GM10847 (cell line): ENCODE data around the gene MYO1B.

Source experiments
- POLR2A ChIP-seq: IDR thresholded peaks from 2 replicates; pipeline ENCODE4 v1.6.1; 2011; ENCODE audit not compliant: insufficient read length; ENCODE audit errors: extremely low read depth

The MYO1B gene

GRCh38 chr2:191296083-191297006, 51.1 kb downstream of the MYO1B start:
- no peak for TF ChIP-seq POLR2A

GRCh38 chr2:191297033-191297432, 51.8 kb downstream of the MYO1B start:
- no peak for TF ChIP-seq POLR2A

GRCh38 chr2:191298306-191298705, 53.1 kb downstream of the MYO1B start:
- TF ChIP-seq POLR2A = no peak

- TF ChIP-seq POLR2A = no peak
These were observed 53.8 kb downstream of the MYO1B start for GRCh38 chr2:191299010-191299409.

- TF ChIP-seq POLR2A = no peak
These were observed 54.7 kb downstream of the MYO1B start for GRCh38 chr2:191299866-191300265.

GRCh38 chr2:191301971-191302370, 56.8 kb downstream of the MYO1B start:
- TF ChIP-seq POLR2A = no peak

GRCh38 chr2:191302459-191303139, 57.4 kb downstream of the MYO1B start:
- no peak for TF ChIP-seq POLR2A

GRCh38 chr2:191303140-191304005, 58.2 kb downstream of the MYO1B start:
- no peak for TF ChIP-seq POLR2A

- no peak for TF ChIP-seq POLR2A
These were observed 60.0 kb downstream of the MYO1B start for GRCh38 chr2:191304939-191305875.

GRCh38 chr2:191308026-191308425, 62.8 kb downstream of the MYO1B start:
- no peak for TF ChIP-seq POLR2A

GRCh38 chr2:191311156-191311555, 66.0 kb downstream of the MYO1B start:
- TF ChIP-seq POLR2A = no peak

GRCh38 chr2:191311627-191312026, 66.4 kb downstream of the MYO1B start:
- TF ChIP-seq POLR2A = no peak

GRCh38 chr2:191312163-191312562, 67.0 kb downstream of the MYO1B start:
- TF ChIP-seq POLR2A = no peak

- TF ChIP-seq POLR2A = no peak
These were observed 67.5 kb downstream of the MYO1B start for GRCh38 chr2:191312662-191313061.
